ENCODE measurements around the gene JAM2. TPM values are rescaled to one million over a fixed set of nuclear protein-coding genes. Genes with fewer than 3 reads are reported as not detected.
"Not testable (repeated sequence)": the region's sequence is repeated elsewhere in the genome, so short reads cannot be mapped to it uniquely, and the experiment has no call there.

JAM2 gene
- 0.28 and 0.64 TPM in 2 replicates for total RNA-seq

- Mint-ChIP-seq H3K27me3 (ENCODE audit: low read depth) (peaks cover 36% of the 10 kb centered on the region), H3K4me3 (ENCODE audit: low read depth) (peak within 1 kb of the TSS; percentile 63), H3K36me3 (ENCODE audit: low read depth) (no peaks in the 10 kb centered on the region), H3K4me1 (ENCODE audit: low read depth) (peaks cover 31% of the 10 kb centered on the region), H3K9me3 (peaks cover 3% of the 10 kb centered on the region), H3K27ac (no peak within 1 kb of the TSS)
- intact Hi-C loops (cut with micrococcal nuclease) = loop anchor here (1.0 kb wide), 1 partner anchor 31 kb away; no protein-coding TSS in a partner anchor
- peak; percentile 16 for DNase-seq (ENCODE audit: low spot score)
Measured at GRCh38 chr21:25638660-25639550, at the start of gene JAM2. Gene JAM2 (plus strand): TSS chr21:25639258. CDS start chr21:25639822, 564 bp downstream.

GRCh38 chr21:25589887-25590286 is 49.2 kb upstream of the JAM2 start:
- DNase-seq (ENCODE audit: low spot score) = no peak
- no peaks in the 10 kb centered on the region for H3K27me3 Mint-ChIP-seq (ENCODE audit: low read depth)
- H3K36me3 Mint-ChIP-seq (ENCODE audit: low read depth) = peaks cover 76% of the 10 kb centered on the region
- intact Hi-C loops (cut with micrococcal nuclease) = no loop called here
- no peak overlapping the region for H3K4me3 Mint-ChIP-seq (ENCODE audit: low read depth)
- H3K27ac Mint-ChIP-seq = no peak overlapping the region
- H3K4me1 Mint-ChIP-seq (ENCODE audit: low read depth) = peaks cover 22% of the 10 kb centered on the region
- no peaks in the 10 kb centered on the region for H3K9me3 Mint-ChIP-seq

DNA sequence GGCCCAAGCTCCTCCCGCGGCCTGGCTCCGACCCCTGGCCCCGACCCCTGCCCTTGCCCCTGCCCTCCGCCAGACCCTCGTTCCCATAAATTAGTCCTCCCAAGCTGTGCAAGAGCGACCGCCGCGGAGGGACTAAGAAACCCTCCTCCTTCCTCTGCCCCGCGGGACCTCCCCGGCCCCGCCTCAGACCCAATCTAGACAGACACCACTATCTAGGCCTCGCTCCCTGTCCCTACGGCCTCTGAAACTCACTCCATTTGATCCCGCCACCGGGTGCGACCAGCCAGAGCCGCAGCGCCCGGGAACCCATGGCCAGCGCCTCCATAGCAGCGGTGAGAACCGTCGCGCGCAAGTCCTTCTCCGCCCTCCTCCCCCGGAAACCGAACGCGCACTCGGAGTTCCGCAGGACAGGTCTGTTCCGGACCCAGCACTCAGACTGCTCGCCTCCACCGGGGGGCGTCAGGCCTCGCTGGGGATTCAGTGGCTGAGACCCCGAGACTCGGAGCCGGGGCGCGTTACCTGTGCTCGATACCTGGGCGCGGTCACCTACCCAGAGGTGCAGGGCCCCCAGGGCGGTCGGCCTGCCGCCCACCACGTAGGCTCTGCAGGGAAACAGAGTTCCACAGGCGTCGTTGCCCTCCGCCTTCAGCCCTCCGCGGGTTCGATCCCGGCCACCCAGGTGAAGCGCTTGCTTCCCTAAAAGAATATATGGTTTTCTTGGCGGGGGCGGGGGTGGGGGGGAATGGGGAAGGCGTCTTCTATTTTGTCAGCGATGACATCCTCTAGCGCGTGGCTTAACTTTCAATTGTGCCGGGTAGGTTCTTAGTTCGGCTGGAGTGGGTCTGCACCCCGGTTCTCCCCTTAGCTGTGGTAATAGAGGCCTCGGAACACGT is 31.7 kb upstream of the JAM2 start, which contains the start of gene MRPL39:
TSS of gene MRPL39 (minus strand) at position 331 of the 893 bp plus-strand sequence. CDS start at position 325, 6 bp downstream.
- H3K36me3 Mint-ChIP-seq (ENCODE audit: low read depth) = peaks cover 30% of the 10 kb centered on the region
- H3K4me3 Mint-ChIP-seq (ENCODE audit: low read depth) = peak within 1 kb of the TSS; percentile 100
- intact Hi-C loops (cut with micrococcal nuclease) = loop anchor here (1.0 to 2.0 kb wide), 9 partner anchors 29 to 1110 kb away; partner anchors contain the start of genes APP and JAM2
- no peaks in the 10 kb centered on the region for H3K27me3 Mint-ChIP-seq (ENCODE audit: low read depth)
- H3K27ac Mint-ChIP-seq = peak within 1 kb of the TSS; percentile 98
- H3K4me1 Mint-ChIP-seq (ENCODE audit: low read depth) = peaks cover 26% of the 10 kb centered on the region
- DNase-seq (ENCODE audit: low spot score) = peak; percentile 84
- H3K9me3 Mint-ChIP-seq = no peaks in the 10 kb centered on the region

GRCh38 chr21:25608044-25608737 is 30.9 kb upstream of the JAM2 start:
- Mint-ChIP-seq H3K4me3 (ENCODE audit: low read depth) (peak overlapping the region; percentile 100), H3K4me1 (ENCODE audit: low read depth) (peaks cover 26% of the 10 kb centered on the region), H3K27ac (peak overlapping the region; percentile 72), H3K36me3 (ENCODE audit: low read depth) (peaks cover 22% of the 10 kb centered on the region), H3K27me3 (ENCODE audit: low read depth) (no peaks in the 10 kb centered on the region), H3K9me3 (no peaks in the 10 kb centered on the region)
- peak; percentile 71 for DNase-seq (ENCODE audit: low spot score)
- intact Hi-C loops (cut with micrococcal nuclease) = loop anchor here (1.0 to 2.0 kb wide), 6 partner anchors 31 to 1109 kb away; partner anchors contain the start of genes APP and JAM2

- no peak for DNase-seq (ENCODE audit: low spot score)
- H3K27me3 Mint-ChIP-seq (ENCODE audit: low read depth) = peaks cover 10% of the 10 kb centered on the region
- H3K4me3 Mint-ChIP-seq (ENCODE audit: low read depth) = no peak overlapping the region
- intact Hi-C loops (cut with micrococcal nuclease) = no loop called here
- no peaks in the 10 kb centered on the region for H3K36me3 Mint-ChIP-seq (ENCODE audit: low read depth)
- no peak overlapping the region for H3K27ac Mint-ChIP-seq
- H3K9me3 Mint-ChIP-seq = no peaks in the 10 kb centered on the region
- H3K4me1 Mint-ChIP-seq (ENCODE audit: low read depth) = no peaks in the 10 kb centered on the region
Measured at GRCh38 chr21:25614441-25614840, 24.6 kb upstream of the JAM2 start.

- no peak for DNase-seq (ENCODE audit: low spot score)
- no peaks in the 10 kb centered on the region for H3K4me1 Mint-ChIP-seq (ENCODE audit: low read depth)
- H3K27me3 Mint-ChIP-seq (ENCODE audit: low read depth) = peaks cover 10% of the 10 kb centered on the region
- intact Hi-C loops (cut with micrococcal nuclease) = no loop called here
- no peak overlapping the region for H3K27ac Mint-ChIP-seq
- H3K36me3 Mint-ChIP-seq (ENCODE audit: low read depth) = no peaks in the 10 kb centered on the region
- no peaks in the 10 kb centered on the region for H3K9me3 Mint-ChIP-seq
- H3K4me3 Mint-ChIP-seq (ENCODE audit: low read depth) = no peak overlapping the region
Measured at GRCh38 chr21:25615880-25616279, 23.2 kb upstream of the JAM2 start.

DNA sequence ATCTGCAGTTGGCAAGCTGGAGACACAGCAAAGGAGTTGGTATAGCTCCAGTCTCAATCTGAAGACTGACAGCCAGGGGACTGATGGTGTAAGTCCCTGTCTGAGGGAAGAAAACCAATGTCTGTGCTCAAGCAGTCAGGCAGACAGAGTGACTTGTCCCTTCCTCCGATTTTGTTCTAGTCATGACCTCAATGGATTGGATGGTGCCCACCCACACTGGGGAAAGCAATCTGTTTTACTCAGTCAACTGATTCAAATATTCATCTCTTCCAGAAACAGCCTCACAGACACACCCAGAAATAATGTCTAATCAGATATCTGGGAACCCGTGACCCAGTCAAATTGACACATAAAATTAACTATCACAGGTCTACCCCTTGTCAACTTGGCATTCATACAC is 19.9 kb upstream of the JAM2 start:
- no peak overlapping the region for H3K4me3 Mint-ChIP-seq (ENCODE audit: low read depth)
- intact Hi-C loops (cut with micrococcal nuclease) = no loop called here
- no peak overlapping the region for H3K27ac Mint-ChIP-seq
- no peak for DNase-seq (ENCODE audit: low spot score)
- peaks cover 10% of the 10 kb centered on the region for H3K27me3 Mint-ChIP-seq (ENCODE audit: low read depth)
- H3K4me1 Mint-ChIP-seq (ENCODE audit: low read depth) = no peaks in the 10 kb centered on the region
- H3K36me3 Mint-ChIP-seq (ENCODE audit: low read depth) = no peaks in the 10 kb centered on the region
- H3K9me3 Mint-ChIP-seq = no peaks in the 10 kb centered on the region

DNA sequence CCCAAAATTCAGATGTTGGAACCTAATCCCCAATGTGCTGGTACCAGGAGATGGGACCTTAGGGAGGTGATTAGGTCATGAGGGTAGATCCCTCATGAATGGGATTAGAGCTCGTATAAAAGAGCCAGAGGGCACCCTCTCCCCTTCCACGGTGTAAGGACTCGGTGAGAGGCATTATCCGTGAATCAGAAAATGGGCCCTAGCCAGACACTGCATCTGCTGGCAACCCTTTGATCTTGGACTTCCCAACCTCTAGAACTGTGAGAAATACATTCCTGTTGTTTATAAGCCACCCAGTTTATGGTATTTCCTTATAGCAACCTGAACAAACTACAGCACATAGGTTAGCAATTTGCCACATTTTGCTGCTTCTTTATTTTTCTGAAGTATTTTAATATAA is 14.5 kb upstream of the JAM2 start:
- intact Hi-C loops (cut with micrococcal nuclease) = no loop called here
- no peak for DNase-seq (ENCODE audit: low spot score)
- Mint-ChIP-seq H3K27me3 (ENCODE audit: low read depth) (peaks cover 2% of the 10 kb centered on the region), H3K36me3 (ENCODE audit: low read depth) (no peaks in the 10 kb centered on the region), H3K9me3 (no peaks in the 10 kb centered on the region), H3K27ac (no peak overlapping the region), H3K4me1 (ENCODE audit: low read depth) (no peaks in the 10 kb centered on the region), H3K4me3 (ENCODE audit: low read depth) (no peak overlapping the region)

- Mint-ChIP-seq H3K4me3 (ENCODE audit: low read depth) (no peak overlapping the region), H3K36me3 (ENCODE audit: low read depth) (no peaks in the 10 kb centered on the region), H3K27me3 (ENCODE audit: low read depth) (peaks cover 2% of the 10 kb centered on the region), H3K9me3 (no peaks in the 10 kb centered on the region), H3K4me1 (ENCODE audit: low read depth) (no peaks in the 10 kb centered on the region), H3K27ac (no peak overlapping the region)
- DNase-seq (ENCODE audit: low spot score) = no peak
- intact Hi-C loops (cut with micrococcal nuclease) = no loop called here
Measured at GRCh38 chr21:25625036-25625435, 14.0 kb upstream of the JAM2 start.

- DNase-seq (ENCODE audit: low spot score); H3K36me3 Mint-ChIP-seq (ENCODE audit: low read depth); H3K4me1 Mint-ChIP-seq (ENCODE audit: low read depth); H3K9me3 Mint-ChIP-seq; H3K27ac Mint-ChIP-seq; H3K27me3 Mint-ChIP-seq (ENCODE audit: low read depth); intact Hi-C loops (cut with micrococcal nuclease); H3K4me3 Mint-ChIP-seq (ENCODE audit: low read depth): not testable (repeated sequence)
Measured at GRCh38 chr21:25625776-25626555, 13.1 kb upstream of the JAM2 start.

GRCh38 chr21:25626757-25627156 is 12.3 kb upstream of the JAM2 start:
- intact Hi-C loops (cut with micrococcal nuclease) = no loop called here
- Mint-ChIP-seq H3K9me3 (no peaks in the 10 kb centered on the region), H3K27ac (no peak overlapping the region), H3K36me3 (ENCODE audit: low read depth) (no peaks in the 10 kb centered on the region), H3K27me3 (ENCODE audit: low read depth) (peaks cover 2% of the 10 kb centered on the region), H3K4me1 (ENCODE audit: low read depth) (no peaks in the 10 kb centered on the region), H3K4me3 (ENCODE audit: low read depth) (no peak overlapping the region)
- no peak for DNase-seq (ENCODE audit: low spot score)

DNA sequence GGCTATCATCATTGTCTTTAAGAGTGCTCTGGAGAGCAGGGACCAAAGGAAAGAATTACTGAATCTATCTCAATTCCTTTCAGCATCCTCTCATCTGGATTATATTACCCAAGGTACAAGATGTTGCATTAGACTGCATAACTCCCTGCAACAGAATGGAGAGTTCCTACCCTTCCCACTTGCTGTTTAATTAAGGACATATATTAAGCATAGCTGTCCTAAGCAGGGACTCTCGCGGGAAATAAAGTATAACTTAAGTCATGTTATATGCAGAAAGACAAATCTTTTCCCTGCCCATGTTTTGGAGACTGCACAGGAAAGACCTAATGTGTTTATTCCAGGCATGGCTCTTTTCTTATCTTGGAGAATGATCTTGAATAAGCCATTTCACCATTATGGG is 6.8 kb upstream of the JAM2 start:
- Mint-ChIP-seq H3K27me3 (ENCODE audit: low read depth) (peaks cover 4% of the 10 kb centered on the region), H3K36me3 (ENCODE audit: low read depth) (no peaks in the 10 kb centered on the region), H3K27ac (no peak overlapping the region), H3K4me1 (ENCODE audit: low read depth) (peaks cover 10% of the 10 kb centered on the region), H3K9me3 (peaks cover 3% of the 10 kb centered on the region), H3K4me3 (ENCODE audit: low read depth) (no peak overlapping the region)
- intact Hi-C loops (cut with micrococcal nuclease) = no loop called here
- no peak for DNase-seq (ENCODE audit: low spot score)

Measured in activated T-helper 2 cell treated with anti-CD3 and anti-CD28 coated beads, Interferon-gamma antibody, Interleukin-2, Interleukin-4, amounts not matched to agents 10 μg/mL and 5 μg/mL and 100 μg/mL, durations not matched to agents 14 hours and 24 hours and 36 hours (primary cell).